ENCODE results near the gene ERCC1.

ERCC1 gene

DNA sequence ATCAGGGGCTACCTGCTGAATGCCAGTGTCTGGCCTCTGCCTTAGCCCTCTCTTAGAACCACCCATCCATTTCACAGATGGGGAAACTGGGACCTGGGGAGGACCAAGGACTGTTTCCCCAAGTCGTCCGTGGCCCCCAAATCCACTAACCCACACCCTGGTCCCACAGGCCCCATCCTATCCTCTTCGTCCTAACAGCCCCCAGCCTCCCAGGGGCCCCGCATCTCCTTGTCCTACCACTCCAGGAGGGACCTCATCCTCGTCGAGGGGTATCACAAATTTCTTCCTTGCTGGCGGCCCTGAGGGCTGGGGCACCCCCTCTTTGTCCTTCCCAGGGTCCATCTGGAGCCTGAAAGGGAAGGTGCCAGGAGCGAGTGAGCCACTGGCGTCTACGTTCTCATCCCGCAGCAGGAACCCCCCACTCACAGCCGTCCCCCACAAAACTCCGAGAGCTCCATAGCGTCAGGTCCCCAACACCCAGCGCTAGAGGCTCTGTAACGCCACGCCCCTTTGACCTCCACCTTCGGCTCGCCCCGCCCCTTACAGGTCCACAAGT, 606 bp downstream of the ERCC1 start:
- DNase-seq (ENCODE audit: low spot score): no peak

DNA sequence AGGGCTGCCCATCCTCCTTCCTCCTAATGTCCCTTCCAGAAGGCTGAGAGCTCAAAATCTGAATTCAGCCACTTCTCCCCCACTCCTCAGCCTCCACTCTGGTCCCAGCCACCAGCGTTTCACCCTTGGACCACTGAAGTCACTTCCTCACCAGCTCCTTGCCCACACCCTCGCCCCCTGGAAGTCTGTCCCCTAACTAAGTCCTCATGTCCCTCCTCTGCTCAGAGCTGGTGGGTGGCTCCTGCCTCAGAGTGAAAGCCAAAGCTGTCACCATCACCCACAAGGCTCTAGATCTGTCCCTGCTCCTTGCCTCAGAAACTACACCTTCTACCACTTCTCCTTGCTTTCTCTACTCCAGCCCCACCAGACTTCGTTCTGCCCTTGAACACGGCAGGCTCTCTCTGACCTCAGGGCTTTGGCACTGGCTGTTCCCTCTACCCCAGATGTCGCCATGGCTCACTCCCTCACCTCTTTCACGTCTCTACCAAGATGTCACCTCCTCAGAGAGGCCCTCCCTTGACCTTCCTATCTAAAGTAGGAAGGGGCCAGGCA, 1.7 kb downstream of the ERCC1 start:
- H3K18ac ChIP-seq (ENCODE audit: low read length): no peak overlapping the region
- H2BK12ac ChIP-seq (ENCODE audit: low read length): no peak overlapping the region
- H3K4me1 ChIP-seq (ENCODE audit: control insufficient read depth in 2 of 2, insufficient read depth in 1 of 2, low read depth in 1 of 2, low read length in 2 of 2): peaks cover 6 to 10% of the 10 kb centered on the region in 2 donors
- H3K27me3 ChIP-seq (ENCODE audit: control insufficient read depth in 3 of 3, insufficient read depth in 3 of 3, low read depth in 1 of 3, low read length in 3 of 3): no peaks in the 10 kb centered on the region
- H3K4me3 ChIP-seq (ENCODE audit: low read length in 2 of 2): no peak overlapping the region
- no peak for DNase-seq (ENCODE audit: low spot score)
- no peak overlapping the region for H3K4me2 ChIP-seq (ENCODE audit: insufficient read depth, low read length, poor library complexity, severe bottlenecking)
- peaks cover 21 to 50% of the 10 kb centered on the region in 2 donors for H3K36me3 ChIP-seq (replicated peaks in 1 of 2; ENCODE audit: control insufficient read depth in 2 of 2, insufficient read depth in 2 of 2, low read length in 2 of 2)
- H3K27ac ChIP-seq (replicated peaks; ENCODE audit: low read length): no peak overlapping the region
- H2AFZ ChIP-seq (ENCODE audit: low read length): no peak overlapping the region
- no peak overlapping the region for H3K23ac ChIP-seq (ENCODE audit: low read depth, low read length, poor library complexity)
- H2BK120ac ChIP-seq (ENCODE audit: low read depth, low read length): no peak overlapping the region
- H3K14ac ChIP-seq (ENCODE audit: low read length): no peak overlapping the region
- H4K8ac ChIP-seq (ENCODE audit: low read depth, low read length): no peak overlapping the region
- H2AK5ac ChIP-seq (ENCODE audit: low read depth, low read length): no peak overlapping the region
- peaks cover 4% of the 10 kb centered on the region for H3K79me1 ChIP-seq (ENCODE audit: low read depth, low read length)
- H3K9me3 ChIP-seq (replicated peaks in 1 of 2; ENCODE audit: control insufficient read depth in 2 of 2, insufficient read depth in 1 of 2, low read depth in 1 of 2, low read length in 2 of 2): no peaks in the 10 kb centered on the region
- H3K9ac ChIP-seq (ENCODE audit: low read depth, low read length, poor library complexity): no peak overlapping the region
- no CpG with 5 or more reads among the region's 6 CpGs for WGBS, 2 donors (ENCODE audit: extremely low coverage in 2 of 2, insufficient read length in 2 of 2, insufficient replicate concordance in 1 of 2)
- no peak overlapping the region for H4K91ac ChIP-seq (ENCODE audit: low read depth, low read length, poor library complexity)
- no peak overlapping the region for H2BK5ac ChIP-seq (ENCODE audit: low read length)
- H3K4ac ChIP-seq (ENCODE audit: low read length): no peak overlapping the region
- no peak overlapping the region for H2BK15ac ChIP-seq (ENCODE audit: low read length)

More for the DNA sequence above, 606 bp downstream of the ERCC1 start:
- peak overlapping the region; percentile 99 for H3K4me2 ChIP-seq (ENCODE audit: insufficient read depth, low read length, poor library complexity, severe bottlenecking)
- peak overlapping the region; percentile 84 to 87 for H3K4me3 ChIP-seq (ENCODE audit: low read length in 2 of 2)
- peak overlapping the region; percentile 72 for H2BK5ac ChIP-seq (ENCODE audit: low read length)
- H3K4me1 ChIP-seq (ENCODE audit: control insufficient read depth in 2 of 2, insufficient read depth in 1 of 2, low read depth in 1 of 2, low read length in 2 of 2): peaks cover 6 to 10% of the 10 kb centered on the region in 2 donors
- H2AK5ac ChIP-seq (ENCODE audit: low read depth, low read length): peak overlapping the region; percentile 5
- H2AFZ ChIP-seq (ENCODE audit: low read length): peak overlapping the region; percentile 97
- no peak overlapping the region for H3K14ac ChIP-seq (ENCODE audit: low read length)
- no peak overlapping the region for H4K91ac ChIP-seq (ENCODE audit: low read depth, low read length, poor library complexity)
- H3K18ac ChIP-seq (ENCODE audit: low read length): peak overlapping the region; percentile 80
- H3K27me3 ChIP-seq (ENCODE audit: control insufficient read depth in 3 of 3, insufficient read depth in 3 of 3, low read depth in 1 of 3, low read length in 3 of 3): no peaks in the 10 kb centered on the region
- no CpG with 5 or more reads among the region's 20 CpGs for WGBS, 2 donors (ENCODE audit: extremely low coverage in 2 of 2, insufficient read length in 2 of 2, insufficient replicate concordance in 1 of 2)
- H2BK12ac ChIP-seq (ENCODE audit: low read length): no peak overlapping the region
- H3K9me3 ChIP-seq (replicated peaks in 1 of 2; ENCODE audit: control insufficient read depth in 2 of 2, insufficient read depth in 1 of 2, low read depth in 1 of 2, low read length in 2 of 2): no peaks in the 10 kb centered on the region
- peaks cover 20 to 39% of the 10 kb centered on the region in 2 donors for H3K36me3 ChIP-seq (replicated peaks in 1 of 2; ENCODE audit: control insufficient read depth in 2 of 2, insufficient read depth in 2 of 2, low read length in 2 of 2)
- peak overlapping the region; percentile 51 for H3K27ac ChIP-seq (replicated peaks; ENCODE audit: low read length)
- H3K23ac ChIP-seq (ENCODE audit: low read depth, low read length, poor library complexity): peak overlapping the region; percentile 52
- H2BK15ac ChIP-seq (ENCODE audit: low read length): no peak overlapping the region
- peak overlapping the region; percentile 82 for H3K9ac ChIP-seq (ENCODE audit: low read depth, low read length, poor library complexity)
- H2BK120ac ChIP-seq (ENCODE audit: low read depth, low read length): no peak overlapping the region
- peak overlapping the region; percentile 5 for H3K4ac ChIP-seq (ENCODE audit: low read length)
- H3K79me1 ChIP-seq (ENCODE audit: low read depth, low read length): peaks cover 4% of the 10 kb centered on the region
- no peak overlapping the region for H4K8ac ChIP-seq (ENCODE audit: low read depth, low read length)

DNA sequence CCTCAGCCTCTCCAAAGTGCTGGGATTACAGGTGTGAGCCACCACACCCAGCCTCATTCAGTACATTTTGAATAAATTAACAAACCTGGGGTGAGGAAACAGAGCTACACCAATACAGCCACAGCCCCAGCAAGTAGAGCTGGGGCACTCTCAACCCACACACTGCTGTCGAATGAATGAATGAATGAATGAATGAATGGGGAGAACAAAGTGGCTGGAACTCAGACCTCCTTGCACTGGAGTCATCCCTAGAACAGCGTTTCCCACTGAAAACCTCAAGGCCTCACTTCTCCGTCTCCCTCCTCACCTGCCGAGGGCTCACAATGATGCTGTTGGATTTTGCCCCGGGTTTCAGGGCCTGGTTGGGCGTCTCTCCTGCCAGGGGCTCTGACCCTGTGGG, 2.8 kb downstream of the ERCC1 start:
- Histone ChIP-seq H3K27ac (replicated peaks; ENCODE audit: low read length) (no peak overlapping the region), H2BK120ac (ENCODE audit: low read depth, low read length) (no peak overlapping the region), H3K4me1 (ENCODE audit: control insufficient read depth in 2 of 2, insufficient read depth in 1 of 2, low read depth in 1 of 2, low read length in 2 of 2) (peaks cover 6 to 10% of the 10 kb centered on the region in 2 donors), H3K4me3 (ENCODE audit: low read length in 2 of 2) (no peak overlapping the region), H4K8ac (ENCODE audit: low read depth, low read length) (no peak overlapping the region), H3K27me3 (ENCODE audit: control insufficient read depth in 3 of 3, insufficient read depth in 3 of 3, low read depth in 1 of 3, low read length in 3 of 3) (no peaks in the 10 kb centered on the region), H3K4ac (ENCODE audit: low read length) (no peak overlapping the region), H3K9ac (ENCODE audit: low read depth, low read length, poor library complexity) (no peak overlapping the region), H2AK5ac (ENCODE audit: low read depth, low read length) (no peak overlapping the region), H3K14ac (ENCODE audit: low read length) (no peak overlapping the region), H2BK12ac (ENCODE audit: low read length) (no peak overlapping the region), H3K9me3 (replicated peaks in 1 of 2; ENCODE audit: control insufficient read depth in 2 of 2, insufficient read depth in 1 of 2, low read depth in 1 of 2, low read length in 2 of 2) (no peaks in the 10 kb centered on the region), H3K18ac (ENCODE audit: low read length) (no peak overlapping the region), H2AFZ (ENCODE audit: low read length) (no peak overlapping the region), H2BK15ac (ENCODE audit: low read length) (no peak overlapping the region), H3K4me2 (ENCODE audit: insufficient read depth, low read length, poor library complexity, severe bottlenecking) (no peak overlapping the region), H4K91ac (ENCODE audit: low read depth, low read length, poor library complexity) (no peak overlapping the region), H3K36me3 (replicated peaks in 1 of 2; ENCODE audit: control insufficient read depth in 2 of 2, insufficient read depth in 2 of 2, low read length in 2 of 2) (peaks cover 23 to 61% of the 10 kb centered on the region in 2 donors), H2BK5ac (ENCODE audit: low read length) (no peak overlapping the region), H3K79me1 (ENCODE audit: low read depth, low read length) (peaks cover 4% of the 10 kb centered on the region), H3K23ac (ENCODE audit: low read depth, low read length, poor library complexity) (no peak overlapping the region)
- no CpG with 5 or more reads among the region's 6 CpGs for WGBS, 2 donors (ENCODE audit: extremely low coverage in 2 of 2, insufficient read length in 2 of 2, insufficient replicate concordance in 1 of 2)
- no peak for DNase-seq (ENCODE audit: low spot score)

DNA sequence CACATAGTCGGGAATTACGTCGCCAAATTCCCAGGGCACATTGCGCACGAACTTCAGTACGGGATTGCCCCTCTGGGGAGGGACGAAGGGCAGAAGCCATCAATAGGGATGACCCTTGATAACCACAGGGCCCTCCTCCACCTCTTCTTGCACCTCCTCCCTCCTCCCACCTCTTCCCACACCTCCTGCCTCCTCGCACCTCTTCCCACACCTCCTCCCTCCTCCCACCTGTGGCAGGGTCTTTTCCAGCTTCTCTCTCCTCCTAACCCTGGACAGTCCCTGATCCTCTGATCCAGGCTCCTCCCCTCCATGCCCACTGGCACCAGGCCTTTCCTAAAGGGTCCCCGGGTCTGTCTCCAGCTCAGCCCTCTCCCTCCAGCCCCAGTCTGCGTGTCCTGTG, 3.4 kb downstream of the ERCC1 start:
- Histone ChIP-seq H3K27ac (replicated peaks; ENCODE audit: low read length) (no peak overlapping the region), H3K23ac (ENCODE audit: low read depth, low read length, poor library complexity) (no peak overlapping the region), H3K27me3 (ENCODE audit: control insufficient read depth in 3 of 3, insufficient read depth in 3 of 3, low read depth in 1 of 3, low read length in 3 of 3) (no peaks in the 10 kb centered on the region), H3K36me3 (replicated peaks in 1 of 2; ENCODE audit: control insufficient read depth in 2 of 2, insufficient read depth in 2 of 2, low read length in 2 of 2) (peaks cover 26 to 65% of the 10 kb centered on the region in 2 donors), H2AFZ (ENCODE audit: low read length) (no peak overlapping the region), H3K9me3 (replicated peaks in 1 of 2; ENCODE audit: control insufficient read depth in 2 of 2, insufficient read depth in 1 of 2, low read depth in 1 of 2, low read length in 2 of 2) (no peaks in the 10 kb centered on the region), H4K91ac (ENCODE audit: low read depth, low read length, poor library complexity) (no peak overlapping the region), H2BK120ac (ENCODE audit: low read depth, low read length) (no peak overlapping the region), H2BK12ac (ENCODE audit: low read length) (no peak overlapping the region), H2BK5ac (ENCODE audit: low read length) (no peak overlapping the region), H4K8ac (ENCODE audit: low read depth, low read length) (no peak overlapping the region), H3K4me1 (ENCODE audit: control insufficient read depth in 2 of 2, insufficient read depth in 1 of 2, low read depth in 1 of 2, low read length in 2 of 2) (peaks cover 6 to 10% of the 10 kb centered on the region in 2 donors), H2BK15ac (ENCODE audit: low read length) (no peak overlapping the region), H3K4me2 (ENCODE audit: insufficient read depth, low read length, poor library complexity, severe bottlenecking) (no peak overlapping the region), H3K18ac (ENCODE audit: low read length) (no peak overlapping the region), H3K14ac (ENCODE audit: low read length) (no peak overlapping the region), H3K9ac (ENCODE audit: low read depth, low read length, poor library complexity) (no peak overlapping the region), H3K79me1 (ENCODE audit: low read depth, low read length) (peaks cover 4% of the 10 kb centered on the region), H3K4me3 (ENCODE audit: low read length in 2 of 2) (no peak overlapping the region), H3K4ac (ENCODE audit: low read length) (no peak overlapping the region), H2AK5ac (ENCODE audit: low read depth, low read length) (no peak overlapping the region)
- DNase-seq (ENCODE audit: low spot score): no peak
- WGBS, 2 donors (ENCODE audit: extremely low coverage in 2 of 2, insufficient read length in 2 of 2, insufficient replicate concordance in 1 of 2): no CpG with 5 or more reads among the region's 10 CpGs
